ENCODE data around the gene HHEX. TPM values are rescaled to one million over a fixed set of nuclear protein-coding genes. Genes with fewer than 3 reads are reported as not detected.

The HHEX gene
- total and polyA plus RNA-seq, 10 donors: 45.9 to 81.1 (median 58.4) TPM

DNA sequence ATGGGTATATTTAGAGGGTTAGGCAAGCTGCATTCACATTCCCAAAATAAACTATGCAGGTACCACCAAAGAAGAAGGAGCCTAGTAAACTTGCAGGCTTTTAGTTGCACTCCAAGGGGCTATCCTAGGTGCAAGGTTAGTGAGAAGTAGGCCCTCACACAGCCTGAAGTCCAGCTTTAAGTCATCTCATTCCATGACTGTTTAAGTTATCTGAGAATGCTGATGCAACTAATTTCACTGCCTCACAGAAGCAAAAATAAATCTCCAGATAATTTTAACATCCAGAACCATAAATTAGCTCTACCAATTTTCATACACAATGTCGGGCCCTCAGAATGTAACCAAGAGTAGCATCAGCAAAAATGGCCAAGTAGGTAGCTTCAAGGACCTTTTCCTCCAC lies 34.3 kb upstream of the HHEX start:
- WGBS, 5 donors: 95 to 97% (median 97%) methylated on average over 1 of the region's 1 CpG
- TF ChIP-seq, protein P1, sequence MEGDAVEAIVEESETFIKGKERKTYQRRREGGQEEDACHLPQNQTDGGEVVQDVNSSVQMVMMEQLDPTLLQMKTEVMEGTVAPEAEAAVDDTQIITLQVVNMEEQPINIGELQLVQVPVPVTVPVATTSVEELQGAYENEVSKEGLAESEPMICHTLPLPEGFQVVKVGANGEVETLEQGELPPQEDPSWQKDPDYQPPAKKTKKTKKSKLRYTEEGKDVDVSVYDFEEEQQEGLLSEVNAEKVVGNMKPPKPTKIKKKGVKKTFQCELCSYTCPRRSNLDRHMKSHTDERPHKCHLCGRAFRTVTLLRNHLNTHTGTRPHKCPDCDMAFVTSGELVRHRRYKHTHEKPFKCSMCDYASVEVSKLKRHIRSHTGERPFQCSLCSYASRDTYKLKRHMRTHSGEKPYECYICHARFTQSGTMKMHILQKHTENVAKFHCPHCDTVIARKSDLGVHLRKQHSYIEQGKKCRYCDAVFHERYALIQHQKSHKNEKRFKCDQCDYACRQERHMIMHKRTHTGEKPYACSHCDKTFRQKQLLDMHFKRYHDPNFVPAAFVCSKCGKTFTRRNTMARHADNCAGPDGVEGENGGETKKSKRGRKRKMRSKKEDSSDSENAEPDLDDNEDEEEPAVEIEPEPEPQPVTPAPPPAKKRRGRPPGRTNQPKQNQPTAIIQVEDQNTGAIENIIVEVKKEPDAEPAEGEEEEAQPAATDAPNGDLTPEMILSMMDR (IDR thresholded peaks at IDR 0.05 in 8 of 11, conservative IDR thresholded peaks at IDR 0.05 in 3 of 11): no peak
- TF ChIP-seq POLR2AphosphoS5 (IDR thresholded peaks at IDR 0.05): no peak
- no peak for TF ChIP-seq POLR2A (IDR thresholded peaks at IDR 0.05)
- Histone ChIP-seq H3K27ac (no peak overlapping the region), H3K9me3 (peaks cover 0 to 2% (median 0%) of the 10 kb centered on the region in 8 donors), H3K4me1 (no peaks in the 10 kb centered on the region), H3K27me3 (replicated peaks in 1 of 7) (no peaks in the 10 kb centered on the region), H3K4me3 (no peak overlapping the region), H3K36me3 (peaks cover 0 to 41% (median 0%) of the 10 kb centered on the region in 6 donors)
- intact Hi-C loops (cut with DNase I; ENCODE audit: low total_unique reads): no loop called here
- no peak for DNase-seq

DNA sequence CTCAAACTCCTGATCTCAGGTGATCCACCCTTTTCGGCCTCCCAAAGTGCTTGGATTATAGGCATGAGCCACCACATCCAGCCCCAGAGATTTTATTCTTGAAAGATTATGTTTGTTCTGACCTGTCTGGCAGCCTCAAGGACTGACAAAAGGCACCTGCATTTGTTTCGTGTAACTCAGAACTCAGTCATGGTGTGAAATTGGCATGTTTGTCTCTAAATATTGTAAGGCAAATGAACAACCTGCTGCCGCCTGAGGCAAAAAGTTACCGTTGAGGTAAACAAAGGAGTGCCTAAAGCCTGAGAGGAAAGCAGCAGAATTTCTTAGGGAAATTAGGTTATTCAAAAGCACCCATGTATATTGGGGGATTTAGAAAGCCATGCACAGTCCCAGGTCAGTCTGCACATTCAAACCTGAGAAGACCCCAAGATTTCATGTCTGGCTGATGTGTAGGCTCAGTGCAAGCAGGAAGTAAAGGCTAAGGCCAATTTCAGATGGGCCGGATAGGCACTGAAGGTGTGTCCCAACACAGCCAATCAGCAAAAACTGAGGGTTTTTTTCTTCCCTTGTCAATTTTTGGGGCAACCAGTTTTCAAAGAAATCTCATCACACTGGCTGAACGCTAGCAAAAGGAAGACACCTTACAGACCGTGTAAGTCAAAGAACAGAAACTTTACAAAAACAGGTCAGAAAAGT lies 33.3 kb upstream of the HHEX start:
- intact Hi-C loops (cut with DNase I; ENCODE audit: low total_unique reads): no loop called here
- Histone ChIP-seq H3K27me3 (replicated peaks in 1 of 7) (no peaks in the 10 kb centered on the region), H3K4me1 (no peaks in the 10 kb centered on the region), H3K36me3 (peaks cover 0 to 32% (median 0%) of the 10 kb centered on the region in 6 donors), H3K9me3 (peaks cover 0 to 9% (median 1%) of the 10 kb centered on the region in 8 donors), H3K27ac (no peak overlapping the region), H3K4me3 (no peak overlapping the region)
- TF ChIP-seq, protein P1 (IDR thresholded peaks at IDR 0.05 in 8 of 11, conservative IDR thresholded peaks at IDR 0.05 in 3 of 11): no peak
- TF ChIP-seq POLR2A (IDR thresholded peaks at IDR 0.05) (no peak), POLR2AphosphoS5 (IDR thresholded peaks at IDR 0.05) (no peak)
- DNase-seq: no peak
- WGBS, 5 donors: 82 to 97% (median 92%) methylated on average over 7 of the region's 7 CpGs

DNA sequence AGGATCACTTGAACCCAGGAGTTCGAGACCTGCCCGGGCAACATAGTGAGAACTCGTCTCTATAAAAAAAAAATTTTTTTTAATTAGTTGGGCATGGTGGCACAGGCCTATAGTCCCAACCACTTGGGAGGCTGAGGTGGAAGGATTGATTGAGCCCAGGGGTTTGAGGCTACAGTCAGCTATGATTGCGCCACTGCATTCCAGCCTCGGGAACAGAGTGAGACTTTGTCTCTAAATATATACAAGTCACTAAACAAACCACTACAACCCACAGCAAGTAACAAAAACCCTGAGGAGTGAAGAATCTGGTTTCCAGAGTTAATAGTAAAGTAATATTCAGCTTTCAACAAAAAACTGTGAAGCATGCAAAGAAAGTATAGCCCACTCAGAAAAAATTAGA lies 32.7 kb upstream of the HHEX start:
- Histone ChIP-seq H3K27me3 (replicated peaks in 1 of 7) (no peaks in the 10 kb centered on the region), H3K4me3 (no peak overlapping the region), H3K4me1 (no peaks in the 10 kb centered on the region), H3K9me3 (peaks cover 0 to 15% (median 7%) of the 10 kb centered on the region in 8 donors), H3K36me3 (peaks cover 0 to 26% (median 0%) of the 10 kb centered on the region in 6 donors), H3K27ac (no peak overlapping the region)
- intact Hi-C loops (cut with DNase I; ENCODE audit: low total_unique reads): no loop called here
- DNase-seq: no peak
- 87 to 95% (median 89%) methylated on average over 5 of the region's 5 CpGs for WGBS, 5 donors
- TF ChIP-seq POLR2AphosphoS5 (IDR thresholded peaks at IDR 0.05) (no peak), POLR2A (IDR thresholded peaks at IDR 0.05) (no peak)
- TF ChIP-seq, protein P1 (IDR thresholded peaks at IDR 0.05 in 8 of 11, conservative IDR thresholded peaks at IDR 0.05 in 3 of 11): no peak

DNA sequence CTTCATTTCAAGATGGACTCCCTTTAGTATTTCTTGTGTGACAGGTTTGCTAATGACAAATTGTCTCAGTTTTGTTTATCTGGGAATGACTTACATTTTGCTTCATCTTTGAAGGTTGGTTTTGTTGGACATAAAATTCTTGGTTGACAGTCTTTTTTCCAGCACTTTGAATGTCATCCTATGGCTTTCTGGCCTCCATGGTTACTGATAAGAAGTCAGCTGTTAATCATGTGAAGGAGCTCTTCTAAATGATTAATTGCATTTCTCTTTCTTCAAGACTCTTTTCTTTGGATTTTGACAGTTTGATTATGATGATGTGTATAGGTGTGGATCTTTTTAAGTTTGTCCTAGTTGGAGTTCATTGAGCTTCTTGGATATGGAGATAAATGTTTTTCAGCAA lies 26.9 kb upstream of the HHEX start:
- TF ChIP-seq, protein P1 (IDR thresholded peaks at IDR 0.05 in 8 of 11, conservative IDR thresholded peaks at IDR 0.05 in 3 of 11): no peak
- Histone ChIP-seq H3K4me1 (no peaks in the 10 kb centered on the region), H3K4me3 (no peak overlapping the region), H3K9me3 (peaks cover 14 to 44% (median 33%) of the 10 kb centered on the region in 8 donors), H3K27ac (no peak overlapping the region), H3K27me3 (replicated peaks in 1 of 7) (no peaks in the 10 kb centered on the region), H3K36me3 (no peaks in the 10 kb centered on the region)
- intact Hi-C loops (cut with DNase I; ENCODE audit: low total_unique reads): no loop called here
- no peak for DNase-seq

Data from spleen (tissue), 11 donors.